IPS DF 19.7 (cell line): ENCODE data around the gene SS18L1.

Experiments
- DNase-seq: peaks from one replicate; pipeline ENCODE4 v3.0.0-alpha.2; 2013; ENCODE audit warnings: low read depth, low spot score

Gene SS18L1

GRCh38 chr20:62209850-62210495 lies 66.4 kb downstream of the SS18L1 start:
- DNase-seq, result no peak

DNA sequence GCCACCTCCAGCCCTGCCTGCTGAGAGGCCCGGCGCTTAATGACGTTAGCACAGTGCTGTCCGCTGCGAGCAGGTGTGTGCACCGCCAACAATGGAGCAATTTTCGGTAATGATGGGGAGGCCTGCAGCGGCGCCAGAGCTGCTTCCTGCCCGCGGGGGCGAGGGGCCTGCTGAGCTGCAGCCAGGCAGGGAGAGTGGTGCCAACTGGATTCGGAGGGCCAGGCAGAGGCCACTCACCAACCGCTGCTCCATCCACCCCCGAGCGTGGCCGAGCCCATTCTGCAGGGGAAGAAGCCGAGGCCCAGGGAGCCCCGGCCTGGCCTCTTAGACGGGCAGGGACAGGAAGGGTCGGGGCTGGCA lies 66.9 kb downstream of the SS18L1 start:
- no peak for DNase-seq

- no peak for DNase-seq
Measured at GRCh38 chr20:62211216-62211615, 67.6 kb downstream of the SS18L1 start.

- no peak for DNase-seq
Measured at GRCh38 chr20:62211769-62212288, 68.3 kb downstream of the SS18L1 start.

- no peak for DNase-seq
Measured at GRCh38 chr20:62212299-62212698, 68.7 kb downstream of the SS18L1 start.

DNA sequence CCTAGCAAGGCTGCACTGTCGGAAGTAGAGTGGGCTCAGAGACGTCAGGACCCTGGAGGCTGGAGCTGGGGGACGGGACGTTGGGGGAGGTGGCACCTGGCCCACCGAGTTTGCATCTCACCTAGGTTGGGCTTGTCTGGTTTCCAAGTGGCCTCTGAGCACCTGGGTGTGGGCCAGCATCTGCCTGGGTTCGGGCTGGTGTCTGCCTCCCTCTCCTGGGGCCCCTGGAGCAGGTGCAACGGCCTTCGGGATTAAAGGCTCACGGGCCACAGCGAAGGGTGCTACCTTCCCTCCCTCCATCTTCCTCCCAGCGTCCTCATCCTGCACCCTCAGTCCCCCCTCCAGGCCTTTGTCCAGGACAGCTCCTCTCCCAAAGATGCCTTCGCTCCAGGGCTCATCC lies 70.5 kb downstream of the SS18L1 start:
- no peak for DNase-seq

DNA sequence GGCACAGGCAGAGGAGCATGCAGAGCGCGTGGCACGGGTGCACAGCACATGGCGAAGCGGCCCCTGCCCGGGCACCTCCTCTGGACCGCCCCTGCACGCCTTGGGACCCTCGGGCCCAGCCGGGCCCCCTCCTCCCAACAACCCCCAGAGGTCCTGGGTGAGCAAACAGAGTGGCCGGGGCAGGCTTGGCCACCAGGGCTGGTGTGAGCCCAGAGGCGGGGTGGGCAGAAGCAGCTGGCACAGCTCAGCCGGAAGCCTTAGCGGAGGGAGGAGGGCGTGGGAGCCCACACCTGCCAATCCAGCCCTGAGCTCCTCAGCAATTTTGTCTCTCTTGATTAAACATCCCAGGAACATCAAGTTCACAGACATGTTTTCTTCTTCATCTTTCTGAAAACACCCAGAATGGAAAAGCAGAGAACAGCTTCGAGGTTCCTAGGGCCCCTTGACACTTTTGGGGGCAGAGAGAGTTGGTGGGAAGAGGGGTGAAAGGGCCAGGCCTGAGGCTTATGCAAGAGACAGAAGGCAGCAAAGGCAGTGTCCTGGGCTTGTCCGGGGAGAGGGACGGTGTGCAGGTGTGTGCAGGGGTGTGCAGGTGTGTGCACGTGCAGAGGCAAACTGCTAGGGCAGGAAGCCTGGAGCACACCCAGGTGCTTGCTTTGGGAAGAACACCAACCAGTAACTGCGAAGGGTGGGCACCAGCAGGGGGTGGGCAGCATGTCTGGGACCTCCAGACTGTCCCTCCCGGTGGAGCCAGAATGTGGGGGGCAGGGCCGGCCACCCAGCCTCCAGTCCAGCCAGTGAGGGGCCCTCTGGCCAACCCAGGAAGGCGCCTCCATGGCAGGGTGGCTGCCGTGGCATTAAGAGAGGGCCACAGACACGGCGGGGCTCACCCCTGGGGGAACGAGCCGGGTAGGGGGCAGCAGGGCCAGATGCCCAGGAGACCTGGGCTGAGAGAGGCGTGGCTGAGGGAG lies 71.7 kb downstream of the SS18L1 start:
- no peak for DNase-seq

DNA sequence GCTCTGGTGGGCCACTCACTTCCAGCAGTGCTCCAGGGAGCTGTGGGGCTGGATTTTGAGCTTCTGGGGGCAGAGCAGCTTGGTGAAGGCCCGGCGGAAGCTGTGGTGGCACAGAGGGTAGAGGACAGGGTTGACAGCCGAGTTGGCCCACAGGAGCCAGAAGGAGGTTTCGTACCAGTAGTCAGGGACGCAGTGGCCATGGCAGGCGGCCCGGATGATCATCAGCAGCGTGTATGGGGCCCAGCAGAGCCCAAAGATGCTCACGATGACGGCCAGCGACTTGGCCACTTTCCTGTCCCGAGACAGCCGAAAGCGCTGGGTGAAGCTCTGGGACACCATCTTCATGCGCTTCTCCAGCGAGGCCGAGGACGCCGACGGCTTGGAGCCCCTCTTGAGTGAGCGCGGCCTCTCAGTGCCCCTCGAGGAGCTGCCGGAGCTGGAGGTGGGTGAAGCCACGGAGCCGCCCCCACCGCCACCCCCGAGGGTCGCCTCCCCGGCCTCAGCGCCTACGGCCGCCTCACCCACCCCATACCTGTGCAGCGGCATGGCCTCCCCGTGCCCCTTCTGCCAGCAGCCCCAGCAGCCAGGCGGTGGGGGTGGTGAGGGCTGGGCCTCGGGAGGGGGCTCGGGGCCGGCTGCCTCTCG lies 72.5 kb downstream of the SS18L1 start:
- no peak for DNase-seq

- DNase-seq, result no peak
Measured at GRCh38 chr20:62216636-62217566, 73.3 kb downstream of the SS18L1 start.

GRCh38 chr20:62217913-62218773 lies 74.6 kb downstream of the SS18L1 start:
- no peak for DNase-seq

- DNase-seq, result no peak
Measured at GRCh38 chr20:62219101-62219991, 75.8 kb downstream of the SS18L1 start.

DNA sequence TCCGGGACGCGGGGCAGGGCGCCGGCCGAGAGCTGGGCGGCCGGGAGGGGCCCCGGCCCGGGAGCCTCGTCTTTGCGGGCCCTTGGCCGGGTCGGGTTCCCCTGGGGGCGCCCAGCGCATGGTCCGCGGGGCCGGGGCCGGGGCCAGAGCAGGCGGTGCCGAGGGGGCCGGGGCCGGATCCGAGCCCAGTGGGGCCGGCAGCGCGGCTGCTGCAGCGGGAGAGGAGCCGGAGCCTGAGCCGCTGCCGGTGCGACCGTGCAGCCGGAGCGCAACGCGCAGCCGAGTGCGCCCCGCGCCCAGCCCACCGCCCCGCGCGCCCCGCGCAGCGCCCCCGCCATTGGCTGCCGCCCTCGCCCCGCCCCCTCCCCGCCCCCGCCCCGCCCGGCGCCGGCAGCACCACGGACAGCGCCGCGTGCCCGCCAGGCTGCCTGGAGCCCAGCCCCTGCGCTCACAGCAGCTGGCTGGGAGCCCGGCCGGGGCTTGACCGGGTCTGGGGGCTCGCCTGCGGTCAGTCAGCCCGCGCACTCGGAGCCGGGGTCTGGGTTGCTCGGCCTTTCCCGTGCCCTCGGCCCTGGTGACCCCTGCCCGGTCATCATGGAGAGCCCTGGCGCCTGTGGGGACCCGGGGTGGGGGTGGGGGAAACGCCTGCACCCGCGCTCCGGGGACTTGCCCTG lies 76.6 kb downstream of the SS18L1 start, which contains the start of gene HRH3:
HRH3 (minus strand) TSS at position 287 of the 674 bp plus-strand sequence. CDS start 308 bp downstream, outside the sequence.
- no peak for DNase-seq

GRCh38 chr20:62220666-62221568 lies 77.3 kb downstream of the SS18L1 start:
- DNase-seq, result no peak

DNA sequence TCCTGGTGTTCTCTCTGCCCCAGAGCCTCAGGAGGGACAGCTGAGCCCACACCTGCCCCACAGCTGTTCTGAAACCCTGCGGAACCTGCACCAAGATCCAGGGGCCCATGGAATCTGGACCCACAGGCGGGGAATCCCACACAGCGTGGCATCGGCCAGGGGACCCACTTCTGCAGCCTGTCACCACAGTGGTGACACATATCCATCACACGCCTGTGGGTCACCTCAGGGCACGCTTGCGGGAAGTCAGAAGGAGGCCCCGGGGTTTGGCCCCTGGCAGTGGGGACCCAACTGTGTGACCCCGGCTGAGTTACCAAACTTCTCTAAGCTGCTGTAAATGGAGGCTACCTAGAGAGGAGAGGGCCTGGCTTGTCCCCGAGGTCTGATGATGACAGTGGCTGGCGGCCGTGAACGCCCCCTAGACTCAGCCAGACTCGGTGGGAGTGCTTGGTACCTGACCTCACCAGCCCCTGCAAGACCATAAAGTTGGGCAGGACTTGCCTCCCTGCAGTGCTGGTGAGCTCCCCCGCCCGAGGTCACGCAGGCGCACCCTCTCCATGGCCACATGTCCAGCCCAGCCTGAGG lies 78.8 kb downstream of the SS18L1 start:
- no peak for DNase-seq

GRCh38 chr20:62222972-62223371 lies 79.4 kb downstream of the SS18L1 start:
- no peak for DNase-seq

- DNase-seq, result no peak
Measured at GRCh38 chr20:62223571-62223970, 80.0 kb downstream of the SS18L1 start.
